AG10803 (cell line): Measurements from ENCODE around the gene ABCB10.

Experiments used
- DNase-seq: peaks from one replicate; pipeline ENCODE4 v3.0.0; 2010; ENCODE audit warnings: low read depth
- H3K4me3 ChIP-seq: 2 replicates; pipeline ENCODE4 v1.5.1; 2011; ENCODE audit warnings: mild to moderate bottlenecking, low read length, control low read depth
- TF ChIP-seq, protein P1 (sequence below): conservative IDR thresholded peaks from 2 replicates; pipeline ENCODE4 v1.5.1; 2011; ENCODE audit warnings: mild to moderate bottlenecking, low read length, control low read depth, inconsistent platforms

ABCB10 gene

DNA sequence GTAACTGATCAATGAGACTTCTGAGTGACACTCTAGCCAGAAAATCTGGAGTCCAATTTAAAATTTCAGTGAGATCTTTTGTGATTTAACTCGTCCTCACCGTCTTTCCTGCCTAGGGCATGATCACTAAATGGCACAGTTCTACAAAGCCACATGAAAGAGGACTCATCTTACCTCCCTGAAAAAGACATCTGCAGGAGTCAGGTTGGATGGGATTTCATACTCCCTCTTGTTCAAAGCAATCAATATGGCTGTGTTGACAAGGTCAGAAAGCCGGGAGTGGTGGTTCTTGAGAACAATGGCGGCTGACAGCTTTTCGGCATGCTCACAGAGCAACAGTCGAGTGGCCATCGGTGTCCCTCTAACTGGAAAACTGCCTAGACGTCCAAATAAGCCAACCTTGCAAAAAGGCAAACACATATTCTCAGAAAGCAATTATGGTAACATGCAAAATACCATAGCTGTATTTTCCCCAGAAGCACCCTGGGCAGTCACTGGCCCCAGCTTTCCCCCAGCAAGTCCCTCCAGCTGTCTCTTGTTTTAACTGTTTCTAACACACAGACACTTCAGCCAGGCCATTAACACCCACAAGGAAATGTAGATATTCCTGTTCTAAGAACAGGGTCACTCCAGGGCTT, 88.0 kb downstream of the ABCB10 start:
- H3K4me3 ChIP-seq = no peak overlapping the region
- DNase-seq = no peak
- TF ChIP-seq, protein P1, sequence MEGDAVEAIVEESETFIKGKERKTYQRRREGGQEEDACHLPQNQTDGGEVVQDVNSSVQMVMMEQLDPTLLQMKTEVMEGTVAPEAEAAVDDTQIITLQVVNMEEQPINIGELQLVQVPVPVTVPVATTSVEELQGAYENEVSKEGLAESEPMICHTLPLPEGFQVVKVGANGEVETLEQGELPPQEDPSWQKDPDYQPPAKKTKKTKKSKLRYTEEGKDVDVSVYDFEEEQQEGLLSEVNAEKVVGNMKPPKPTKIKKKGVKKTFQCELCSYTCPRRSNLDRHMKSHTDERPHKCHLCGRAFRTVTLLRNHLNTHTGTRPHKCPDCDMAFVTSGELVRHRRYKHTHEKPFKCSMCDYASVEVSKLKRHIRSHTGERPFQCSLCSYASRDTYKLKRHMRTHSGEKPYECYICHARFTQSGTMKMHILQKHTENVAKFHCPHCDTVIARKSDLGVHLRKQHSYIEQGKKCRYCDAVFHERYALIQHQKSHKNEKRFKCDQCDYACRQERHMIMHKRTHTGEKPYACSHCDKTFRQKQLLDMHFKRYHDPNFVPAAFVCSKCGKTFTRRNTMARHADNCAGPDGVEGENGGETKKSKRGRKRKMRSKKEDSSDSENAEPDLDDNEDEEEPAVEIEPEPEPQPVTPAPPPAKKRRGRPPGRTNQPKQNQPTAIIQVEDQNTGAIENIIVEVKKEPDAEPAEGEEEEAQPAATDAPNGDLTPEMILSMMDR = no peak

DNA sequence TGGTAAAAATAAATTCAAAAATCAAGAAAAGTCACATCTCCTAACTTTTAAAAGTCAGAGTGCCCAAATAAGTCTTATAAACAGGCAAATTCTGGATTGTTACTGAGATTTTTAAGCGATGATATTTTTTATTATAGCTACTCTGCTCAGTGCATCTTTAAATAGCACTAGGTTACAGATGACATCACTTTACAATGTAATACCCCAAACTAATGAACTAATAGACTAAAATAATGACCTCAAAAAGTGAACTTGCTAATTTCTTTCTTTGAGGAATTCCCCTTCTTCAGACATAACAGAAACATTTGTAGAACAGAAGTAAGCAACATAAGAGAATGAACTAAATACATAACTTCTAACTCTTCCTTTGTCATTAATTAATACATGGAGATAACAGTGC, 91.6 kb downstream of the ABCB10 start:
- no peak for DNase-seq
- no peak overlapping the region for H3K4me3 ChIP-seq
- TF ChIP-seq, protein P1 = no peak
